ENCODE measurements around the gene TAX1BP1. TPM values are rescaled to one million over a fixed set of nuclear protein-coding genes. Genes with fewer than 3 reads are reported as not detected.

The TAX1BP1 gene
- total RNA-seq, 1 experiment from 2014 or later = 69.9 TPM

DNA sequence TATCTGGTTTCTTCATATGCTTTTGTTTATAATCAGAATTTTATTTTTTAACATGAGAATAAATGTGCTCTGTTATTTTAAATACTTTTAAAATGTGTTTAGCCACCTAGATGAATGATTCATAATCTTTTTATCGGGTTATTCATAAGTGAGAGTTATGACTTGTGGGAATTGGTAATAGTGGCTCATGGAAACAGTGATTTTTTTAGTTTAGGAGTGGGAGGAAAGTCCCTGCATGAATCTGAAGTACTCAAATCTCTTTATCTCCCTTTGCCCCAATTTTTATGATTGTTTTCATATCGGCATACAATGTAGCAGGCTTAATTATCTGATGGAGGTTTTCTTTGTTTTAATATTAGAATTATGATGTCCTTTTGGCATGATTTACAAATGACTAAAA is 42.9 kb downstream of the TAX1BP1 start (continued):
- TF ChIP-seq, protein P1, sequence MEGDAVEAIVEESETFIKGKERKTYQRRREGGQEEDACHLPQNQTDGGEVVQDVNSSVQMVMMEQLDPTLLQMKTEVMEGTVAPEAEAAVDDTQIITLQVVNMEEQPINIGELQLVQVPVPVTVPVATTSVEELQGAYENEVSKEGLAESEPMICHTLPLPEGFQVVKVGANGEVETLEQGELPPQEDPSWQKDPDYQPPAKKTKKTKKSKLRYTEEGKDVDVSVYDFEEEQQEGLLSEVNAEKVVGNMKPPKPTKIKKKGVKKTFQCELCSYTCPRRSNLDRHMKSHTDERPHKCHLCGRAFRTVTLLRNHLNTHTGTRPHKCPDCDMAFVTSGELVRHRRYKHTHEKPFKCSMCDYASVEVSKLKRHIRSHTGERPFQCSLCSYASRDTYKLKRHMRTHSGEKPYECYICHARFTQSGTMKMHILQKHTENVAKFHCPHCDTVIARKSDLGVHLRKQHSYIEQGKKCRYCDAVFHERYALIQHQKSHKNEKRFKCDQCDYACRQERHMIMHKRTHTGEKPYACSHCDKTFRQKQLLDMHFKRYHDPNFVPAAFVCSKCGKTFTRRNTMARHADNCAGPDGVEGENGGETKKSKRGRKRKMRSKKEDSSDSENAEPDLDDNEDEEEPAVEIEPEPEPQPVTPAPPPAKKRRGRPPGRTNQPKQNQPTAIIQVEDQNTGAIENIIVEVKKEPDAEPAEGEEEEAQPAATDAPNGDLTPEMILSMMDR (IDR thresholded peaks at IDR 0.05) = no peak
- TF ChIP-seq, protein P2, sequence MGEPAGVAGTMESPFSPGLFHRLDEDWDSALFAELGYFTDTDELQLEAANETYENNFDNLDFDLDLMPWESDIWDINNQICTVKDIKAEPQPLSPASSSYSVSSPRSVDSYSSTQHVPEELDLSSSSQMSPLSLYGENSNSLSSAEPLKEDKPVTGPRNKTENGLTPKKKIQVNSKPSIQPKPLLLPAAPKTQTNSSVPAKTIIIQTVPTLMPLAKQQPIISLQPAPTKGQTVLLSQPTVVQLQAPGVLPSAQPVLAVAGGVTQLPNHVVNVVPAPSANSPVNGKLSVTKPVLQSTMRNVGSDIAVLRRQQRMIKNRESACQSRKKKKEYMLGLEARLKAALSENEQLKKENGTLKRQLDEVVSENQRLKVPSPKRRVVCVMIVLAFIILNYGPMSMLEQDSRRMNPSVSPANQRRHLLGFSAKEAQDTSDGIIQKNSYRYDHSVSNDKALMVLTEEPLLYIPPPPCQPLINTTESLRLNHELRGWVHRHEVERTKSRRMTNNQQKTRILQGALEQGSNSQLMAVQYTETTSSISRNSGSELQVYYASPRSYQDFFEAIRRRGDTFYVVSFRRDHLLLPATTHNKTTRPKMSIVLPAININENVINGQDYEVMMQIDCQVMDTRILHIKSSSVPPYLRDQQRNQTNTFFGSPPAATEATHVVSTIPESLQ (CRISPR knock-in tag; IDR thresholded peaks at IDR 0.05) = no peak
- TF ChIP-seq ZNF138 (CRISPR knock-in tag; conservative IDR thresholded peaks at IDR 0.05) = no peak
- TF ChIP-seq ZNF396 (CRISPR knock-in tag; IDR thresholded peaks at IDR 0.05; ENCODE audit: borderline replicate concordance) = no peak
- TF ChIP-seq KAT7 (CRISPR knock-in tag; IDR thresholded peaks at IDR 0.05; ENCODE audit: borderline replicate concordance) = no peak
- TF ChIP-seq RELA (CRISPR knock-in tag; IDR thresholded peaks at IDR 0.05; ENCODE audit: borderline replicate concordance) = no peak
- TF ChIP-seq, protein P3, sequence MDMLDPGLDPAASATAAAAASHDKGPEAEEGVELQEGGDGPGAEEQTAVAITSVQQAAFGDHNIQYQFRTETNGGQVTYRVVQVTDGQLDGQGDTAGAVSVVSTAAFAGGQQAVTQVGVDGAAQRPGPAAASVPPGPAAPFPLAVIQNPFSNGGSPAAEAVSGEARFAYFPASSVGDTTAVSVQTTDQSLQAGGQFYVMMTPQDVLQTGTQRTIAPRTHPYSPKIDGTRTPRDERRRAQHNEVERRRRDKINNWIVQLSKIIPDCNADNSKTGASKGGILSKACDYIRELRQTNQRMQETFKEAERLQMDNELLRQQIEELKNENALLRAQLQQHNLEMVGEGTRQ (CRISPR knock-in tag; IDR thresholded peaks at IDR 0.05) = no peak

DNA sequence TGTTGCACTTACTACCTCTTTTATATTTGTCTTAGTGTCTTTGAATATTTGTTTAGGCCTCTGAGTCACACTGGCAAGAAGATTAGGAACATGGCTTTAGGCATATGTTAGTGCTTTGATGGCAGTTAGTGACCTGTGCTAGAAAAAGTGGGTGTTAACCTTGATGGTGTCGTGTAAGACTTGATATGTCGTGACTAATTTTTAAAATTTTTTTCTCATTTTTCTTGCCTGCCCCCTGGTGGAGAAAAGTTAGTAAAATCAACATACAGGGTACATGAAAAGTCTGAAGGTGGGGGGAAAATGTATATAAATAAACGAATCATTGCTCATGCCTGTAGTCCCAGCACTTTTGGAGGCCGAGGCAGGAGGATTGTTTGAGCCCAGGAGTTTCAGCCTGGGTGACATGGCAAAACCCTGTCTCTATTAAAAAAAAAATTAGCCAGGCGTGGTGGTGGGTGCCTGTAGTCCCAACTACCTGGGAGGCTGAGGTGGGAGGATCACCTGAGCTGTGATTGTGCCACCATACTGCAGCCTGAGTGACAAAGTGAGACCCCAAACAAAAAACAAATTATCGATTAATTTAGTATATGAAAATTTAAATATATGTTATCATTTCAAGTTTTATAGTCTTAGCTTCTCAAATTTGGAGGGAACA is 44.6 kb downstream of the TAX1BP1 start:
- POLR2A ChIA-PET = no interaction called here
- no peak overlapping the region for H3K4me3 Mint-ChIP-seq
- no peaks in the 10 kb centered on the region for H3K9me3 Mint-ChIP-seq
- H3K36me3 Mint-ChIP-seq = peaks cover 11% of the 10 kb centered on the region
- ATAC-seq (peak; percentile 26; the same call in 1 of the 2 replicates), DNase-seq (ENCODE audit: low spot score) (no peak)
- CTCF ChIA-PET = interaction anchor here (0.8 to 2.6 kb wide), 5 partner anchors 10 to 588 kb away, joined by 3 to 14 read pairs (median 5); no protein-coding TSS in a partner anchor
- no peak overlapping the region for H3K27ac Mint-ChIP-seq
- TF ChIP-seq, protein P4, sequence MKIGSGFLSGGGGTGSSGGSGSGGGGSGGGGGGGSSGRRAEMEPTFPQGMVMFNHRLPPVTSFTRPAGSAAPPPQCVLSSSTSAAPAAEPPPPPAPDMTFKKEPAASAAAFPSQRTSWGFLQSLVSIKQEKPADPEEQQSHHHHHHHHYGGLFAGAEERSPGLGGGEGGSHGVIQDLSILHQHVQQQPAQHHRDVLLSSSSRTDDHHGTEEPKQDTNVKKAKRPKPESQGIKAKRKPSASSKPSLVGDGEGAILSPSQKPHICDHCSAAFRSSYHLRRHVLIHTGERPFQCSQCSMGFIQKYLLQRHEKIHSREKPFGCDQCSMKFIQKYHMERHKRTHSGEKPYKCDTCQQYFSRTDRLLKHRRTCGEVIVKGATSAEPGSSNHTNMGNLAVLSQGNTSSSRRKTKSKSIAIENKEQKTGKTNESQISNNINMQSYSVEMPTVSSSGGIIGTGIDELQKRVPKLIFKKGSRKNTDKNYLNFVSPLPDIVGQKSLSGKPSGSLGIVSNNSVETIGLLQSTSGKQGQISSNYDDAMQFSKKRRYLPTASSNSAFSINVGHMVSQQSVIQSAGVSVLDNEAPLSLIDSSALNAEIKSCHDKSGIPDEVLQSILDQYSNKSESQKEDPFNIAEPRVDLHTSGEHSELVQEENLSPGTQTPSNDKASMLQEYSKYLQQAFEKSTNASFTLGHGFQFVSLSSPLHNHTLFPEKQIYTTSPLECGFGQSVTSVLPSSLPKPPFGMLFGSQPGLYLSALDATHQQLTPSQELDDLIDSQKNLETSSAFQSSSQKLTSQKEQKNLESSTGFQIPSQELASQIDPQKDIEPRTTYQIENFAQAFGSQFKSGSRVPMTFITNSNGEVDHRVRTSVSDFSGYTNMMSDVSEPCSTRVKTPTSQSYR (CRISPR knock-in tag; IDR thresholded peaks at IDR 0.05) = no peak
- TF ChIP-seq, protein P1 (IDR thresholded peaks at IDR 0.05) = peak; percentile 62
- TF ChIP-seq NFYB (CRISPR knock-in tag; conservative IDR thresholded peaks at IDR 0.05; ENCODE audit: low read depth) = no peak
- TF ChIP-seq, protein P5, sequence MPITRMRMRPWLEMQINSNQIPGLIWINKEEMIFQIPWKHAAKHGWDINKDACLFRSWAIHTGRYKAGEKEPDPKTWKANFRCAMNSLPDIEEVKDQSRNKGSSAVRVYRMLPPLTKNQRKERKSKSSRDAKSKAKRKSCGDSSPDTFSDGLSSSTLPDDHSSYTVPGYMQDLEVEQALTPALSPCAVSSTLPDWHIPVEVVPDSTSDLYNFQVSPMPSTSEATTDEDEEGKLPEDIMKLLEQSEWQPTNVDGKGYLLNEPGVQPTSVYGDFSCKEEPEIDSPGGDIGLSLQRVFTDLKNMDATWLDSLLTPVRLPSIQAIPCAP (CRISPR knock-in tag; IDR thresholded peaks at IDR 0.05) = no peak
- TF ChIP-seq, protein P6, sequence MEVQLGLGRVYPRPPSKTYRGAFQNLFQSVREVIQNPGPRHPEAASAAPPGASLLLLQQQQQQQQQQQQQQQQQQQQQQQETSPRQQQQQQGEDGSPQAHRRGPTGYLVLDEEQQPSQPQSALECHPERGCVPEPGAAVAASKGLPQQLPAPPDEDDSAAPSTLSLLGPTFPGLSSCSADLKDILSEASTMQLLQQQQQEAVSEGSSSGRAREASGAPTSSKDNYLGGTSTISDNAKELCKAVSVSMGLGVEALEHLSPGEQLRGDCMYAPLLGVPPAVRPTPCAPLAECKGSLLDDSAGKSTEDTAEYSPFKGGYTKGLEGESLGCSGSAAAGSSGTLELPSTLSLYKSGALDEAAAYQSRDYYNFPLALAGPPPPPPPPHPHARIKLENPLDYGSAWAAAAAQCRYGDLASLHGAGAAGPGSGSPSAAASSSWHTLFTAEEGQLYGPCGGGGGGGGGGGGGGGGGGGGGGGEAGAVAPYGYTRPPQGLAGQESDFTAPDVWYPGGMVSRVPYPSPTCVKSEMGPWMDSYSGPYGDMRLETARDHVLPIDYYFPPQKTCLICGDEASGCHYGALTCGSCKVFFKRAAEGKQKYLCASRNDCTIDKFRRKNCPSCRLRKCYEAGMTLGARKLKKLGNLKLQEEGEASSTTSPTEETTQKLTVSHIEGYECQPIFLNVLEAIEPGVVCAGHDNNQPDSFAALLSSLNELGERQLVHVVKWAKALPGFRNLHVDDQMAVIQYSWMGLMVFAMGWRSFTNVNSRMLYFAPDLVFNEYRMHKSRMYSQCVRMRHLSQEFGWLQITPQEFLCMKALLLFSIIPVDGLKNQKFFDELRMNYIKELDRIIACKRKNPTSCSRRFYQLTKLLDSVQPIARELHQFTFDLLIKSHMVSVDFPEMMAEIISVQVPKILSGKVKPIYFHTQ (CRISPR knock-in tag; IDR thresholded peaks at IDR 0.05) = no peak
- no peaks in the 10 kb centered on the region for H3K27me3 Mint-ChIP-seq (ENCODE audit: low read depth)
- peaks cover 14% of the 10 kb centered on the region for H3K4me1 Mint-ChIP-seq
